ENCODE measurements around the gene NOTUM.

The NOTUM gene

GRCh38 chr17:81939881-81940385 lies 21.1 kb downstream of the NOTUM start:
- Histone ChIP-seq H3K4me3 (ENCODE audit: low read length) (no peak overlapping the region), H3K9me3 (ENCODE audit: low read length) (no peaks in the 10 kb centered on the region), H3K36me3 (ENCODE audit: insufficient read depth, low read length) (no peaks in the 10 kb centered on the region), H3K4me1 (ENCODE audit: insufficient read depth, low read length) (peaks cover 20% of the 10 kb centered on the region), H2AFZ (ENCODE audit: low read depth, low read length) (no peak overlapping the region), H3K27me3 (ENCODE audit: insufficient read depth, low read length) (no peaks in the 10 kb centered on the region)

- Histone ChIP-seq H3K27me3 (ENCODE audit: insufficient read depth, low read length) (no peaks in the 10 kb centered on the region), H2AFZ (ENCODE audit: low read depth, low read length) (no peak overlapping the region), H3K4me1 (ENCODE audit: insufficient read depth, low read length) (peaks cover 20% of the 10 kb centered on the region), H3K36me3 (ENCODE audit: insufficient read depth, low read length) (no peaks in the 10 kb centered on the region), H3K9me3 (ENCODE audit: low read length) (no peaks in the 10 kb centered on the region), H3K4me3 (ENCODE audit: low read length) (no peak overlapping the region)
Observed at GRCh38 chr17:81939218-81939617, 21.8 kb downstream of the NOTUM start.

DNA sequence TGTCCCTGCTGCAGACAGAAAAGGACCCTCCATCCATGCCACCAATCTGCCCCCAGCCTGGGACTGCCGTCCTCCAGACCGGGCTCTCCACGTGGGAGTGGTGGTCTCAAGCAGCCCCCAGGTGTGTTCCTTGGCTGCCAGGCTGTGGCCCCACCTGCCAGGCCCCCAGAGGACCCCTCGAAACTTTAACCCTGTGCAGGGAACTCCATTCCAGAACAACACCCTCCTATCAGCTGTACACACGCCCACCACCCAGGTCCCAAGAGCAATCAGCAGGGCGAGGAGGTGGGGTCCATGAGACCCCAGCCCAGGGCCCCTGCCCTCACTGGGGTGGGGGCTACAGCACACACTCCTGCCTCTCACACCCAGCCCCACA lies 25.3 kb downstream of the NOTUM start:
- Histone ChIP-seq H3K36me3 (ENCODE audit: insufficient read depth, low read length) (peaks cover 3% of the 10 kb centered on the region), H3K9me3 (ENCODE audit: low read length) (no peaks in the 10 kb centered on the region), H3K4me1 (ENCODE audit: insufficient read depth, low read length) (peaks cover 9% of the 10 kb centered on the region), H2AFZ (ENCODE audit: low read depth, low read length) (no peak overlapping the region), H3K27me3 (ENCODE audit: insufficient read depth, low read length) (no peaks in the 10 kb centered on the region), H3K4me3 (ENCODE audit: low read length) (no peak overlapping the region)

DNA sequence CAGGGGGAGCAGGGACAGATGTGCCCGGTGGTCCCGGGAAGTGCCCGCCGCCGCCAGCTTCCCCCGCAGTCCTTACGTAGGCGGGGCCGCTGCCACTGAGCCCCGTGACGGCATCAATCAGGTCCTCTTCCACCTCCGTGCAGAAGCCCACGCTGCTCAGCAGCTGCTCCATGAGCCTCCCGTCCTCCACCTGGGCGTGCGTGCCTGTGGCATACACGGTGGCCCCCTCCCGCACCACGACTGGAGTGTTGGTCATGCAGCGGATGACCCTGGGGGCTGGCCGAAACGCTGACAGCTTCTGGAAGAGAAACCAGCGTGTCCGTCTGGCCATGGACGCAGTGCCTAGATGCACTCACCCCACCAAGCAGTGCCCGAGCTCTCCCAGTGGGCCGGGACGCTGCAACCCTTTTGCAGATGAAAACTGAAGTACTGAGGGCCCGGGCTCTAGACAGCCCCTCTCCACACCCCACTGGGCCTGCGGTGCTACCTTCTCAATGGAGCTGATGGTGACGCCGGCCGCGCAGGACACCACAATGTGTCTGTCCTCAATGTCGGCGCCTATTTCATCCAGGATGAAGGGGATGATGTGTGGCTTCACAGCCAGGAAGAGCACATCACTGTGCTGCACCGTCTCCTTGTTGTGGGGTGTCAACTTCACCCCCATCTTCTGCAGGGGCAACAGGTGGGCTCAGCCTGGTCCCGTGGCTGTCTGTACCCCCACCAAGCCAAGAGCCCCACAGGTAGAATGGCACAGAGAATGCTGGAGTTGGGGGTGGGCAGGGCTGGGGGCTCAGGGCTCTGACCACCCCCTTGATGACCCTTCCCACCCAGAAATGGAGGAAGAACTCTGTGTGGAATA lies 25.9 kb downstream of the NOTUM start:
- Histone ChIP-seq H3K4me3 (ENCODE audit: low read length) (no peak overlapping the region), H3K27me3 (ENCODE audit: insufficient read depth, low read length) (no peaks in the 10 kb centered on the region), H2AFZ (ENCODE audit: low read depth, low read length) (no peak overlapping the region), H3K4me1 (ENCODE audit: insufficient read depth, low read length) (peaks cover 9% of the 10 kb centered on the region), H3K36me3 (ENCODE audit: insufficient read depth, low read length) (peaks cover 3% of the 10 kb centered on the region), H3K9me3 (ENCODE audit: low read length) (no peaks in the 10 kb centered on the region)

- no peak overlapping the region for H2AFZ ChIP-seq (ENCODE audit: low read depth, low read length)
- H3K9me3 ChIP-seq (ENCODE audit: low read length), result no peaks in the 10 kb centered on the region
- peaks cover 7% of the 10 kb centered on the region for H3K4me1 ChIP-seq (ENCODE audit: insufficient read depth, low read length)
Observed at GRCh38 chr17:81934098-81934757, 26.8 kb downstream of the NOTUM start.

DNA sequence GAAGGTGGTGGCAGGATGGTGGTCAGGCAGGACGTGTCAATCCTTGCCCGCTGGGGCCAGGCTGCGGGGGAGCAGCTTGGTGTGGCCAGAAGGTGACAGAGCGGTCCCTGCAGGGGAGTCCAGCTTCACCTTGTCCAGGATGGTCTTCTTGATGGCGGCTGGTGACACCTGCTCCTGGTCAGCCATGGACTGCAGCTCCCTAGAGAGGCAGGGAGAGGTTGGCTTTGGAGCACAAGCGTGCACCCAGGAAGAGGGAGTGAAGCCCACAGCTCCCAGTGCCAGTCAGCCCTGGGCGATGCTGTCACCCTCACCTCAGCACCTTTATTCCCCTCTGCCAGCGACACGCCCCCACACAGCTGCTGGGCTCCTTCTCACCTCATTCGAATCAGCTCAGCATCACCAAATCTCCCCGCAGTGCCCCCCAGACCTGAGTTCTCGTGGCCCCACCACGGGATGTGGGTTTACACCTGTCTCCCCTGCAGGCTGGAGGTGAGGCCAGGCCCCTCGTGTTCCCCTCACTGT lies 27.7 kb downstream of the NOTUM start:
- Histone ChIP-seq H3K4me3 (ENCODE audit: low read length) (no peak overlapping the region), H3K9me3 (ENCODE audit: low read length) (no peaks in the 10 kb centered on the region), H3K4me1 (ENCODE audit: insufficient read depth, low read length) (peaks cover 10% of the 10 kb centered on the region), H3K36me3 (ENCODE audit: insufficient read depth, low read length) (peaks cover 3% of the 10 kb centered on the region), H2AFZ (ENCODE audit: low read depth, low read length) (no peak overlapping the region), H3K27me3 (ENCODE audit: insufficient read depth, low read length) (no peaks in the 10 kb centered on the region)

More at GRCh38 chr17:81934098-81934757, 26.8 kb downstream of the NOTUM start:
- Histone ChIP-seq H3K27me3 (ENCODE audit: insufficient read depth, low read length) (no peaks in the 10 kb centered on the region), H3K36me3 (ENCODE audit: insufficient read depth, low read length) (peaks cover 3% of the 10 kb centered on the region), H3K4me3 (ENCODE audit: low read length) (no peak overlapping the region)

DNA sequence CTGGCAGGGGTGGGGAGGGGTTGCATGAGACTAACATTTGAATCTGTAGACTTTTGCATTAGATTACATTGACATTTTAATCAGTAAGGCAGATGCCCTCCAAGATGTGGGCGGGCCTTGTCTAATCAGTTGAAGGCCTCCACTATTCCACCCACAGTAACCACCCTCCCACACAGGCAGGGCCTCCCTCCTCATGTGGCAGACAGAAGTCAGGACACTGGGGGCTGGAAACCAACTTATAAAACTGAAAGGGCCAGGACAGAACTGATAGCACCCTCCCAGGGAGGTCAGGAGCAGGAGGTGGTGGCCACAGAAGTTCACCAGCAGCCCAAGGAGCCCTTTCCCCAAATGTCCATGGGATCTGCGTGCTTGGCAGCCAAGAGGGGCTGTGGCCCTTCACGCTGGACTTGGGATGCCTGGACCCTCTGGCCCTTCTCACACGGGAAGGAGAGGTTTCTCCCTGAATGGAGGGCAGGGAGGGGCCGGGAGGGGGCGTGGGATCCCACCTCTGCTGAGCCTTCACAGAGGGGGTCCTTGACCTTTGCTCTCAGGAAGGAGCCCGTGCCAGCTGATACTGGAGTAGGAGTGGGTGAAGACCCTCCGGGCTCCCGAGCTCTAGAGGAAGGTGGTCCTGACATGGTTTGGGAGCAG lies 28.5 kb downstream of the NOTUM start:
- peaks cover 3% of the 10 kb centered on the region for H3K36me3 ChIP-seq (ENCODE audit: insufficient read depth, low read length)
- H3K4me3 ChIP-seq (ENCODE audit: low read length), result no peak overlapping the region
- H3K27me3 ChIP-seq (ENCODE audit: insufficient read depth, low read length), result no peaks in the 10 kb centered on the region
- H3K9me3 ChIP-seq (ENCODE audit: low read length), result no peaks in the 10 kb centered on the region
- no peak overlapping the region for H2AFZ ChIP-seq (ENCODE audit: low read depth, low read length)
- peaks cover 10% of the 10 kb centered on the region for H3K4me1 ChIP-seq (ENCODE audit: insufficient read depth, low read length)

DNA sequence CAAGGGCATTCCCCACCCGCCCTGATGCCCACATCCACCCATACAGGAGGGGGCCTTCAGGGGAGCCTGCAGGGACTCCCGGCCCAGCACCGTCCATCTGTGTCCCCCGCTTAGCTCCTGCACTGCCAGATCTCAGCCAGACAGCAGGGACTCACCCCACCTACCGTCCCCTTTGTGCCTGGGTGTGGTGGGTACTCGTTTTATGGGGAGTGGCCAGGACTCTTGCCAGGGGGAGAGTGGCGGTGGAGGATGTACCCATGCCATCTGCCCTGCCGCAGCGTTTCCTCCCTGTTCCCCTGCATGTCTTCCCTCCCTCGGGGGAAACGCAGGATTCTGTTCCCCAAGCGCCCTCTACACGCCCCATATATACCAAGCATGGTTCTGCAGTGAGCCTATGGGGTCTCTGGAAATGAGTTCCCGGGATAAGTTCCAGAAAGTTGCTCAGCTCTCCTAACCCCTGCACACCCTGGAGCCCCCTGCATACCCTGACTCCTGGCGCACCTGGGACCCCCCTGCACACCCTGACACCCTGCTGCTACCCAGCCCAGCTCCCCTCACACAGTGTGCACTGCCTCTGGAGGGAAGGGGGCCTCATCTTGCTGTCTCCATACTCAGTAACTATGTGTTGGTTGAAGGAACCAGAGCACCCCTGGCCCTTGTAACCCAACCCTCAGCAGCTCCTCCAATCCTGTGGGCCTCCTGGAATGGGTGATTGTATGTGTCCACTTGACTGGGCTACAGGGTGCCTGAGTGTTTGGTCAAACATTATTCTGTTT lies 29.2 kb downstream of the NOTUM start:
- no peaks in the 10 kb centered on the region for H3K9me3 ChIP-seq (ENCODE audit: low read length)
- peaks cover 9% of the 10 kb centered on the region for H3K4me1 ChIP-seq (ENCODE audit: insufficient read depth, low read length)
- H3K4me3 ChIP-seq (ENCODE audit: low read length), result no peak overlapping the region
- H3K27me3 ChIP-seq (ENCODE audit: insufficient read depth, low read length), result no peaks in the 10 kb centered on the region
- peaks cover 3% of the 10 kb centered on the region for H3K36me3 ChIP-seq (ENCODE audit: insufficient read depth, low read length)
- no peak overlapping the region for H2AFZ ChIP-seq (ENCODE audit: low read depth, low read length)

- Histone ChIP-seq H3K9me3 (ENCODE audit: low read length) (no peaks in the 10 kb centered on the region), H2AFZ (ENCODE audit: low read depth, low read length) (no peak overlapping the region), H3K36me3 (ENCODE audit: insufficient read depth, low read length) (peaks cover 3% of the 10 kb centered on the region), H3K4me1 (ENCODE audit: insufficient read depth, low read length) (peaks cover 8% of the 10 kb centered on the region), H3K4me3 (ENCODE audit: low read length) (no peak overlapping the region), H3K27me3 (ENCODE audit: insufficient read depth, low read length) (no peaks in the 10 kb centered on the region)
Observed at GRCh38 chr17:81931189-81931556, 29.8 kb downstream of the NOTUM start.

GRCh38 chr17:81930142-81931125 lies 30.6 kb downstream of the NOTUM start:
- Histone ChIP-seq H3K27me3 (ENCODE audit: insufficient read depth, low read length) (no peaks in the 10 kb centered on the region), H3K4me3 (ENCODE audit: low read length) (no peak overlapping the region), H2AFZ (ENCODE audit: low read depth, low read length) (no peak overlapping the region), H3K4me1 (ENCODE audit: insufficient read depth, low read length) (peaks cover 12% of the 10 kb centered on the region), H3K9me3 (ENCODE audit: low read length) (no peaks in the 10 kb centered on the region), H3K36me3 (ENCODE audit: insufficient read depth, low read length) (peaks cover 3% of the 10 kb centered on the region)

DNA sequence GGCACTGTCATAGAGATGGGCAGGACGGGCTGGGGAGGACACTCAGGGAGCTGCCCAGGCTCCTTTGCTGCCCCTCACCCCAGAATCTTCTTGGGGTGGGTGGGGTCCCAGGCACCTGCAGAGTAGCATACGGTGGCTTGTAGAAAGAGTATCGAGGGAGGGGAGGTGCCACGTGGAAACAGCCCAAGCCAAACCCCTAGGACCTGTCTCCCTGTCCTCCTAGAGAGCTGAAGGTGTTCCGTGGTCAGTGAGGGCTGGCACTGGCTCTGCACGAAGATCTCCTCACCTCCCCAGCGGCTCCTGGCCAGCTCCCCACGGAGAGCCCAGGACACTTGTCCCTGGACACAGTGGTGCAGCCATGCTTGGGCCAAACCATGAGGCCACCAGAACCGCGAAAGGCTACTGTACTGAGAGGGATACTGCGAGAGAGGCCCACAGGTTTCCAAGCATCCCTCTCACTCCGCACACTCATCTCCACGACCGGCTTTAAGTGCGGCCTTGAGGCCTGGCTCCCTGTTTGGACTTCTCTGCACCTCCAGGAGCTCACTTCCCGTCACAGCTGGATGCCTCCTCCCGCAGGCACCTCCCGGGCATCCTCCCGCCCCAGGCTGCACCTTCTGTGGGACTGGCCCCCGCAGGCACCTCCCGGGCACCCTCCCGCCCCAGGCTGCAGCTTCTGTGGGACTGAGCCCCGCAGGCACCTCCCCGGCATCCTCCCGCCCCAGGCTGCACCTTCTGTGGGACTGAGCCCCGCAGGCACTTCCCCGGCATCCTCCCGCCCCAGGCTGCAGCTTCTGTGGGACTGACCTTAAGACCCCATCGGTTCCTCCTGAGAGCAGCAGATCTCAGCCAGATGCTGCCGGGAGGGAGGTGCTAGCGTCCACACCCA lies 31.5 kb downstream of the NOTUM start:
- H3K4me1 ChIP-seq (ENCODE audit: insufficient read depth, low read length), result peaks cover 20% of the 10 kb centered on the region
- H3K9me3 ChIP-seq (ENCODE audit: low read length), result no peaks in the 10 kb centered on the region
- no peaks in the 10 kb centered on the region for H3K27me3 ChIP-seq (ENCODE audit: insufficient read depth, low read length)
- H2AFZ ChIP-seq (ENCODE audit: low read depth, low read length), result no peak overlapping the region
- H3K4me3 ChIP-seq (ENCODE audit: low read length), result no peak overlapping the region
- H3K36me3 ChIP-seq (ENCODE audit: insufficient read depth, low read length), result peaks cover 3% of the 10 kb centered on the region

Measured in neuron (in vitro differentiated cells).